ENCODE data around the gene HSBP1L1. TPM values are rescaled to one million over a fixed set of nuclear protein-coding genes. Genes with fewer than 3 reads are reported as not detected.

HSBP1L1 gene
- total and polyA plus RNA-seq, 2 of the 13 experiments (the other 11 are each of a cell fraction or from before 2014, with no cell fraction given): 22.6 to 45.1 TPM

GRCh38 chr18:79933765-79934164 lies 30.7 kb upstream of the HSBP1L1 start (continued):
- 0 out of 2 replicates have a peak, but pooled peaks have one; percentile 14 for TF ChIP-seq AFF4 (CRISPR knock-in tag; IDR thresholded peaks at IDR 0.05)
- TF ChIP-seq FOXP1 (IDR thresholded peaks at IDR 0.05): no peak
- TF ChIP-seq FOXP1 (CRISPR knock-in tag; IDR thresholded peaks at IDR 0.05): peak; percentile 31; the same call in 1 of the 2 replicates
- TF ChIP-seq BRCA1 (CRISPR knock-in tag; IDR thresholded peaks at IDR 0.05): no peak
- TF ChIP-seq ZNF572 (CRISPR knock-in tag; IDR thresholded peaks at IDR 0.05): no peak
- TF ChIP-seq MIXL1 (CRISPR knock-in tag; IDR thresholded peaks at IDR 0.05): 0 out of 2 replicates have a peak, but pooled peaks have one; percentile 14
- no peak for TF ChIP-seq NFYB (CRISPR knock-in tag; IDR thresholded peaks at IDR 0.05)
- 0 out of 2 replicates have a peak, but pooled peaks have one; percentile 39 for TF ChIP-seq TFDP2 (CRISPR knock-in tag; IDR thresholded peaks at IDR 0.05)
- TF ChIP-seq GATAD2A (CRISPR knock-in tag; IDR thresholded peaks at IDR 0.05): 0 out of 2 replicates have a peak, but pooled peaks have one; percentile 32
- TF ChIP-seq NONO (IDR thresholded peaks at IDR 0.05): no peak
- no peak for TF ChIP-seq NONO (CRISPR knock-in tag; conservative IDR thresholded peaks at IDR 0.05)
- no peak for TF ChIP-seq ZNF724P (CRISPR knock-in tag; IDR thresholded peaks at IDR 0.05; ENCODE audit: borderline replicate concordance)
- TF ChIP-seq ISL2 (CRISPR knock-in tag; IDR thresholded peaks at IDR 0.05): no peak
- TF ChIP-seq THAP11 (CRISPR knock-in tag; IDR thresholded peaks at IDR 0.05): peak; percentile 55; the same call in 1 of the 2 replicates
- peak; percentile 80 for TF ChIP-seq RAD21 (CRISPR knock-in tag; IDR thresholded peaks at IDR 0.05)
- no peak for TF ChIP-seq UBTF (CRISPR knock-in tag; IDR thresholded peaks at IDR 0.05)
- no peak for TF ChIP-seq ZNF598 (CRISPR knock-in tag; IDR thresholded peaks at IDR 0.05; ENCODE audit: borderline replicate concordance)
- no peak for TF ChIP-seq ZIK1 (CRISPR knock-in tag; IDR thresholded peaks at IDR 0.05; ENCODE audit: borderline replicate concordance, low read depth)
- 0 out of 2 replicates have a peak, but pooled peaks have one; percentile 15 for TF ChIP-seq ZBTB8A (CRISPR knock-in tag; IDR thresholded peaks at IDR 0.05; ENCODE audit: borderline replicate concordance, low read depth)
- no peak for TF ChIP-seq GATA4 (IDR thresholded peaks at IDR 0.05; ENCODE audit: borderline replicate concordance, low read depth)
- TF ChIP-seq KMT2A (CRISPR knock-in tag; IDR thresholded peaks at IDR 0.05): peak; percentile 70; the same call in 1 of the 2 replicates
- no peak for TF ChIP-seq SMYD3 (CRISPR knock-in tag; IDR thresholded peaks at IDR 0.05)
- 0 out of 2 replicates have a peak, but pooled peaks have one; percentile 44 for TF ChIP-seq ZHX1 (CRISPR knock-in tag; IDR thresholded peaks at IDR 0.05; ENCODE audit: low read depth)

Data from HepG2 (cell line).